GM19351 (cell line): Measurements from ENCODE around the gene C22orf23.

Experiments used
- ATAC-seq: cut with Tn5 transposase; IDR thresholded peaks from one replicate; pipeline ENCODE4 v1.9.1; 2021; ENCODE audit warnings: mild to moderate bottlenecking, moderate library complexity; ENCODE audit not compliant: unreplicated experiment

Gene C22orf23

DNA sequence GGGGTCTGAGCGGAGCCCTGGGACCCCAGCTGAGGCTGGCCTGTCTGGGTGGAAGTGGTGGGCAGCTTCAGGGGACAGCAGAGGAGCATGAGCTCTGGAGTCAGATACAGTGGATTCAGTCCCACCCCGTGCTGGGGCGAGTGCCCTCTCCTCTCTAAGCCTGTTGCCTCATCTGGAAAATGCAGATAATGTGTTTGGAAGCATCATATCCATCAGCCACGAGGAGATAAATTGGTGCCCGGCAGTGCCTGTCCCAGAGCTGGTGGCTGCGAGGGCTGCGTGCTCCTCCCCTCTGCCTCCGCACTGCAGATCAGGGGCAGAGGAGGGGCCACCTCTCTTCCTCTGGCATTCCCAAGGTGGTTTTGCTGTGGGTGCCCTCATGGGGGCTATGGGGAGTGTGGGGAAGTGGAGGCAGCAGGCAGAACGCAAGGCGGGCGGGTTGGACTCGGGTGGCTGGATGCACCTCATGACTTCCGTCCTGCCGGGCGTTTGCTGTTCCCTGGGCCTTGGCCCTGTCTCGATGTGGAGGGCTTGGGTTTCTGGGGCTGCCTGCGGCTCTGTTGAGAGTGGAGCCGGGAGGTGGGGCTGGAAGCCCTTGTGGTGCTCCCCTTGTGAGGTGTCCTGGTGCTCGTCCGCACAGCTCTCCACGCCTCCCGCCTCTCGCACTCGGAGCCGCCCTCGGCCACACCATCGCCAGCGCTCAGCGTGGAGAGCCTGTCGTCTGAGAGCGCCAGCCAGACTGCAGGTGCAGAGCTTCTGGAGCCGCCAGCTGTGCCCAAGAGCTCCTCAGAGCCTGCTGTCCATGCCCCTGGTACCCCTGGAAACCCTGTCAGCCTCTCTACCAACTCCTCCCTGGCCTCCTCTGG lies 26.4 kb downstream of the C22orf23 start:
- no peak for ATAC-seq

DNA sequence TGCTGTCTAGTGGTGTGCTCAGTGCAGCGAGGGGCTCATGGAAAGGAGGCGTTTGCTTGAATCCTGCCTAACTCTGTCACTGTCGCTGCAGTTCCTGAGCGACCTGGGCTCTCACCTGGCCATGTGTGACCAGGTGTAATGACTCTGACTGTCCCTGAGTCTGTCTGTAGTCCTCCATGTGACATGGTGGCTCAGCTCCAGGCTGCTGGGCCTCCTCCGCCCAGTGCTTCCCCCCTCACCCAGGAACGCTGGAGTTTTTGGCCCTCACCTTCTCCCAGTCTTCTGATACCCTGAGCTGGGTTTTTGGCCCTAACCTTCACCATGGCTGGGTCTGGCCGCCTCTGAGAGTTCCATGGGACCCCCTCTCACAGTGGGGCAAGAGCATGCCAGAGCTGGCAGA lies 27.0 kb downstream of the C22orf23 start:
- ATAC-seq = no peak

DNA sequence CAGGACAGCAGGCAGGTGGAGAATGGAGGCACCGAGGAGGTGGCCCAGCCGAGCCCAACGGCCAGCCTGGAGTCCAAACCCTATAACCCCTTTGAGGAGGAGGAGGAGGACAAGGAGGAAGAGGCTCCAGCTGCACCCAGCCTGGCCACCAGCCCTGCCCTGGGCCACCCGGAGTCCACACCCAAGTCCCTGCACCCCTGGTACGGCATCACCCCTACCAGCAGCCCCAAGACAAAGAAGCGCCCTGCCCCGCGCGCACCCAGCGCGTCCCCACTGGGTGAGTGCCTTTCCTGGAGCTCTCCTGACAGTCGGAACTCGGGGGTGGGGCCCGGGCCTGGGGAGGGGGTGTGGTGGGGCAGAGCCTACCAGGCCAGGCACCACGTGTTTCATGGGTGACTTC lies 27.6 kb downstream of the C22orf23 start:
- ATAC-seq = no peak

DNA sequence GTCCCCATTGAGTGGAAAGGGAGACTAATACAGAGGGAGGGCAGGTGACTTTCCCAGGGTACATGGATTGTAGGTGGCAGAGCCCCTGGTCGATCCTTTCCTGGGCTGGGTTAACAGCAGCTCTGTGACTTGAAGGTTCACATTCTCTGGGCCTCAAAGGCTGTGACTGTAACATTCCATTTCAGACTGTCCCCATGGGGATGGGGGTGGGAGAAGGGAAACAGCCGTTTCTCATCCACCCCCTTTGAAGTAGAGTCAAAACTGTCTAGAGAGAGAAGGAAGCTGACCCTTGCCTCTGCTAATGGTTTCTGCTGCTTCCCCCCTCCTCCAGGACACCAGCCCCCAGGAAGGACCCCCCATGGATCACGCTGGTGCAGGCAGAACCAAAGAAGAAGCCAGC lies 28.1 kb downstream of the C22orf23 start:
- ATAC-seq = no peak

DNA sequence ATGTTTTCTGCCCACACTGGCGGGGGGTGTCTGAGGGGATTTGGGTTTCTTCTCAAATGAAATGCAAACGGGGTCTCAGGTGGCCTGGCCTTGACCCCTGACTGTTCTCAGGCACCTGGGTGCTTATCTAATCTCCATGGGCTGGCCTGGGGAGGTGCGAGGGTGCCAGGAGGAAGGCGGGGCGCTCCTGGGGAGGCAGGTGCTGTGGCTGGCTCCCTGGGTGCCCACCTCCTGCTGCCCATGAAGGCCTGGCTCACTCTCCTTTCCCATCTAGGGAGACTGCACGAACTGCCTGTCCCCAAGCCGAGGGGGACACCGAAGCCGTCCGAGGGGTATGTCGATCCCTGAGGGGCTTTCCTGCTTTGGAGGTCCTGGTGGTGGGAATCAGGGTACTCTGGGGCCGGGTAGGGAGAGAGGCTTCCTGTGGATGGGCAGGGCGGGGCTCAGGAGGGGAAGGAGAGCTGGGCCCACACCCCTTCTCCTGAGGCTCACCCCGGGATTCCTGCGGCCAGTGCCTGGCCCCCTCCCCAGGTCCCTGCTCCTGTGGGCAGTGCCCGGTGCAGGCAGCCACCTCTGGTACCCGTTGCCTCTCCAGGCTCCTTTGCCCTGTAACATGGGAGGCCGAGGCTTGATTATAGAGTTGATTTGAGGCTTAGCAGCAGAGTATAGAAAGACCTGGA lies 28.9 kb downstream of the C22orf23 start:
- no peak for ATAC-seq

DNA sequence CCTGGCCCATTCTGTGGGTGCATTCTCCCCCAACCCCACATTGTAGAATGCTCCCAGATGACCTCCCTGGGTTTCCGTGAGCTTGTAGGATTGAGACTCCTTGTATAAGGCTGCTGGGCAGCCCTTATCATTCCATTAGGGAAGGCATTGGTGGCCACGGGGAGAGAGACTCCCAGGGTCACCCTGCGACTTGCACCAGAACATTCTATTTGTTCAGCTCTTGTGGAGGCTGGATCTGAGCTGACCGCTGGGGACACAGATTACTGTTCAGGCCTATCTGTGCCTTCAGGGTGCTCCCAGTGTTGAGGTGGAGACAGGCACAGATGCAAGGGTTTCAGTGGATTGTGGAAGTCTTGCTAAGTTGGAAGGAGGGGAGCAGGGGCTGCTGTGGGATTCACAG lies 29.5 kb downstream of the C22orf23 start:
- ATAC-seq = no peak

DNA sequence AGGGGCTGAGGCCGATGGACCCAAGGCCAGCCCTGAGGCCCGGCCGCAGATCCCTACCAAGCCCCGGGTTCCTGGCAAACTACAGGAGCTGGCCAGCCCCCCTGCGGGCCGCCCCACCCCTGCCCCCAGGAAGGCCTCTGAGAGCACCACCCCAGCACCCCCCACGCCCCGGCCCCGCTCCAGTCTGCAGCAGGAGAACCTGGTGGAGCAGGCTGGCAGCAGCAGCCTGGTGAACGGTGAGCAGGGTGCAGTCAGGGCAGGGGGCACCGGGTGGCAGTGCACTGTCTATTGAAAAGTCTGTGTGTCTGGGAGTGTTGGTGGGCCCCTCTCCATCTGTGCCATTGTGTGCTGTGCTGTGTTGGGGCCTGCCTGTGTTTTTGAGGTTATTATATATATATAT lies 31.2 kb downstream of the C22orf23 start:
- ATAC-seq = no peak

DNA sequence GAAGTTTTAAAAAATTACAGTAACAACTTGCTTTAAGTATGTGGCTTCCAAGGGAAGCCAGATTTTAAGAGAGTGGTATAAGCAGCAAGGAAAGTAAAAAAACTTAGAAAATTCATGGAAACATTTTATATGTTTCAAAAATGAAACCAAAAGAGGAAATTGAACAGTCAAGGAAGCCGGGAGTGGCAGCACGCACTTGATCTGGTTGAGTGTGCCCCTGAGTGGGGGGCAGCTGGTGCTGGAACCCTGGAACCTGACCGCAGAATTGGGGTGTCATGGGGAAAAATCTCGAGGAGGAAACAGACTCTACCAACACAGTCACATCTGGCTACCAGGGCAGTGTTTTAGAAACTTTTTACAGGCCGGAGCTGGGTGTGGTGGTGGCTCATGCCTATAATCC lies 33.3 kb downstream of the C22orf23 start:
- ATAC-seq = no peak

DNA sequence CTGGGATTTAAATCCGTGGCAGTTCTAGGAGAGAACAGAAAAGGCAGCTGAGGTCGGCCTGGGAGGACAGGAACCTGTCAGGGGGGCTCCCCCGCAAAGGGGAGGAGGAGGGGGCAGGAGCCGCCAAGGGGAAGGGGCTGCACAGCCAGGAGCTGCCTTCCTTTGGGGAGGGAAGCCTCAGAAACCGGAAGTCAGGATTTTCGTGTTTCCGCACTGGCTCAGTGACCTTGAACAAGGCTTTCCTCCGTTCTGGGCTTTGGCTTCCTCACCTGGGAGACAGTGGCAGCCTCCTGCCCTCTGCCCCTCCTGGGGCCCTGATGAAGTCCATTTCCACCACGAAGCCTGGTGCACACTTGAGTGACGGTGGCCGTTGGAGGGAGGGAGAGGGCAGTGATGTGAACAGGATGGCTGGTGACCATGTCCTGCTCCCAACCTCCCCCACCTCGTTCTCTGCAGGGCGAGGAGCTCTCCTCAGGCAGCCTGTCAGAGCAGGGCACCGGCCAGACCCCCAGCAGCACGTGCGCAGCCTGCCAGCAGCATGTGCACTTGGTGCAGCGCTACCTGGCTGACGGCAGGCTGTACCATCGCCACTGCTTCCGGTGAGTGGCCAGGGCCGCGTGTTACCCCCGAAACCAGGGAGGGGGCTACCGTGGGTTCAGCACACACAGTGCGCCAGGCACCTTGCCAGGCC lies 34.7 kb downstream of the C22orf23 start:
- ATAC-seq = no peak

DNA sequence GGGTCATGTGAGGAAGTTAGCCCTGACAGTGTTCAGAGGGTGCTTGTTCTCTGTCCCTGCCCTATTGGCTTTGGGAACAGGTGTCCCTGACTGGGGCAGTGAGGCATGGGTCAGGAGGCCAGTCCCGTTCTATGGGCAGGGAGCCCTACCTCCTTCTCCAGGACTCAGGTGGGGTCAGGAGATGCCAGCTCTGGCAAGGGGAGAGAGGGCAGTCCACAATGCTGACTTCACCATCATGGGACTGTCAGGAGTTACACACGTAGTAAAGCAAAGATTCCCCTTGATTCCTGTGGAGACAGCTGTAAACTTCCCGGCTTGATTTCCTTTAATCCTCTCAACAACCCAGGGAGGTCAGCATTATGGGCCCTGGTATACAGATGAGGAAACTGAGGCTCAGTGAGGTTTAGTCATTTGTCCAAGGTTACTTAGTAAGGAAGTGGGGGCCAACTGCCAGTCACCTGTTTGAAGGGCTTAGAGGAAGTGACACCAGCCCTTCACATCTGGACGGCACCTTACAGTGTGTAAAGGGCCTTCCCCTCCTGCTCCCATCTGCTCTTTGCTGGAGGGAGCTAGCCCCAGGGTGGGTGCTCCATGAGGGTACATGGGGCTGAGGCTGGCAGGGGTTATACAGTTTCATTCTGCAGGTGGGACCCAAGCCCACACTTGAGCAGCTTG lies 35.4 kb downstream of the C22orf23 start:
- ATAC-seq = no peak

DNA sequence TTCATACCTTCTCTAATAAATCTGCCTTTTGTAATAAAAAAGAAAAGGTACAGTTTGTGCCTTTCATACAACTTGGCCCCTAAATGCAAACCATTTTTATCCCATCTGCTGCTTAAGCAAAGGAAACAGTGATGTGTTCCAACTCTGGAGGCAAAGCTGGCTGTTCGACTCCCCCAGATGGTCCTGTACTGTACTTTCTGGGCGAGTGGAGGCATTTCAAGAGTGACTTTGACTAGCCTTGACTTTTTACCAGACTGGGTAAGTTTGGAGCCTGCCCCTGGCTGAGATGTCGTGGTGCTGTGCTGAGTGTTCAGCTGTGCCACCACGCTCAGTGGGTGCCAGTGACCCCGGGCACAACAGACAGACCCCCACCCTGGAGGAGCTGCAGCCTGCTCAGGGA lies 37.1 kb downstream of the C22orf23 start:
- no peak for ATAC-seq

DNA sequence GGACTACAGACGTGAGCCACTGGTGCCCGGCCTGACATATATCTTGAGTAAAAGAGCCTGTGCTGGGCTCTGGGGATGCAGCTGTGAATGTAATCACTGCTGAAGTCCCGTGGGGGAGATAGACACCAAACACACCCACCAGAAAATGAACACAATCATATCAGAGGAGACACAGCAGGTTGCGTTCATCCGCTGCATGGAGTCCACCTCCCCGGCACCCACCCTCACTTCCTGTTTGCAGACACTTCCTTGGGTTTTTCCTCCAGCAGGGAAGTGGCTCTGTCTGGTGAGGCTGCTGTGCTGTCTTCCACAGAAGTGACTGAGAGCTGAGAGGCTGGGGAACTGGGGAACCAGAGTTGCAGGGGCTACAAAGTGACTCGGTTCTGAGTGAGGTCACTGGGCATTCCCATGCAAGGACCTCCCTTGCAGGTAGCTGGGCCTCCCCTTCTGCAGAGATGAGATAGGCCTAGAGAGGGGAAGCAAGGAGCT lies 40.1 kb downstream of the C22orf23 start:
- no peak for ATAC-seq

DNA sequence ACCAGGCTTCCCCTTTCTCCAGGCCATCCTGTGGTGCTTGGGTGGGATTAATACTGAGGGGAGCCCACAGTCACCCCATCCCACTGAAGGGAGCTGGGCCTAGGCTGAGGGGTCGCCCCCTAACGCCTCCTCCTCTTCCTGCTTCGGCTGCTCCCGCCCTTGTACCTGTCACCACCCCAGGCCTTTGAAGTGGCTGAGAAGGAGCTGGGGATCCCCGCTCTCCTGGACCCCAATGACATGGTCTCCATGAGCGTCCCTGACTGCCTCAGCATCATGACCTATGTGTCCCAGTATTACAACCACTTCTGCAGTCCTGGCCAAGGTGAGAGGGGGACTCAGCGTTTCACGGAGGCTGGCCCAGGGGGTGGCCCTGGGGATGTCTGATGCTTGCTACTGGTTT lies 41.2 kb downstream of the C22orf23 start:
- ATAC-seq = no peak

DNA sequence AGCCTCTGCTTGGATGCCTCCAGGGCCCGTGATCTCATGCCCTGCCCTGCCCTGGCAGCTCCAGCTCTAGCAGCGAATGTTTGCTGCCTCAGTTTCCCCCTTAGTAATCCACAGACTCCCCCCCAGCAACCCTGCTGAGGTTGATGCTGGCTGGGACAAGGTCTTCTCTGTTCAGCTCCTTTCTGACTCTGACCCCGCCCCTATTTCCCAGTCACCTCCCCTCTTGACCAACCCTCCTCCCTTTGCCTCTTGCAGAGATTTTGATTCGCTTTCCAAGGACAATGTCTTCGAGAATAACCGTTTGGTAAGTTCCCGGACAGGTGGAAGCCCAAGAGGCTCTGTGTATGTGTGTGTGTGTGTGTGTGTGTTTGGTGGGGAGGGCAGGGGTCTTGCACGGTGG lies 41.7 kb downstream of the C22orf23 start:
- ATAC-seq = no peak

DNA sequence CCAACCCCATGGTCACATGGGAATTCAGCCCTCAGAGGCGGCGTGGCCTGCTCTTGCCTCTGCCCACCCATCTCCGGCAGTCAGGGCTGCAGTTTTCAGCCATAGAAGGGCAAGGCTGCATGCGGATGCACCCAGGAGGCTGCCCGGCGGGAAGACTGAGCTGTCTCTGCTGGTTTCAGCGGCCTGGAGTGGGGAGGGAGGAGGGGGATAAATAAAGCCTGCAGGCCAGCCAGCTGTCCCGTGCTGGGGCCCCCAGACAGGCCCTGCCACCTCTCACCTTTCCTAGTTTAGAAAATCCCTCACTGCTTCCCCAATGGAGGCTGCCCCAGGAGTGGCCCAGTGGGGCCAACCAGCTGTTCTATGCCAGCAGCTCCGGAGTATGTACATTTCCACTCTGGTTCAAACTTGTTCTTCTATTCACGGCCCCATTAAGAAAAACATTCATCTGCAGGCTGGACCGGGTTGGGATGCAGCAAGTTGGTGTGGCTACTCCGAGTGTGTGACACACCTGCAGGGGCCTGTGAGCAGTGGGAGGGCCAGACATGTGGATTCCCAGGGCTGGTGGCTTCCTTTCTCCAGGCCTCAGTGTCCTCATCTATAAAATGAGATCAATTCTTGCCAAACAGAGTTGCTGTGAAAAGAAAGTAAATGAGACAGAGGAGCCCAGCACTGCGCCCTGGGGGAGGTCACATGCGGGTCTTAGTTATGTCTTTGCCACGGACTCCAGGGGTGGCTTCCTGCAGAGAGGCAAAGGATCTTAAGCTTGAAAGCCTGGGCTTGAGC lies 42.3 kb downstream of the C22orf23 start:
- no peak for ATAC-seq

DNA sequence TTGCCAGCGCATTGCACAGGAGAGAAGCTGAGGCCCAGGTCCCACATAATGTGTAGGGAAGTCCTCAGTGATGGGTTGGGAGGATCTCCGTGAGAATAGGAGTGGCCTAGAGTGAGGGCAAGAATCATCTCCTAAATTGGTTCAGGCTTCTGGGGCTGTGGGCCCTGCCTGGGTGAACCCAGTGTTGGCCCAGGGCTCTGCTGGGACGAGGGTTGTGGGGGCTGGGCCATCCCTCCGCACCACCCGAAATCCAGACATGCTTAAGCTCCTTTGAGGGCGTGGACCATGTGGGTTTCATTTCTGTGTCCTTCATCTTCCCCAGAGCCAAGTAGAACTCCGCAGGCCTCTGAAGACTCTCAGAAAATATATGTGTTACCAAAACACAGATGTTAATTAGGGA lies 43.6 kb downstream of the C22orf23 start:
- no peak for ATAC-seq

DNA sequence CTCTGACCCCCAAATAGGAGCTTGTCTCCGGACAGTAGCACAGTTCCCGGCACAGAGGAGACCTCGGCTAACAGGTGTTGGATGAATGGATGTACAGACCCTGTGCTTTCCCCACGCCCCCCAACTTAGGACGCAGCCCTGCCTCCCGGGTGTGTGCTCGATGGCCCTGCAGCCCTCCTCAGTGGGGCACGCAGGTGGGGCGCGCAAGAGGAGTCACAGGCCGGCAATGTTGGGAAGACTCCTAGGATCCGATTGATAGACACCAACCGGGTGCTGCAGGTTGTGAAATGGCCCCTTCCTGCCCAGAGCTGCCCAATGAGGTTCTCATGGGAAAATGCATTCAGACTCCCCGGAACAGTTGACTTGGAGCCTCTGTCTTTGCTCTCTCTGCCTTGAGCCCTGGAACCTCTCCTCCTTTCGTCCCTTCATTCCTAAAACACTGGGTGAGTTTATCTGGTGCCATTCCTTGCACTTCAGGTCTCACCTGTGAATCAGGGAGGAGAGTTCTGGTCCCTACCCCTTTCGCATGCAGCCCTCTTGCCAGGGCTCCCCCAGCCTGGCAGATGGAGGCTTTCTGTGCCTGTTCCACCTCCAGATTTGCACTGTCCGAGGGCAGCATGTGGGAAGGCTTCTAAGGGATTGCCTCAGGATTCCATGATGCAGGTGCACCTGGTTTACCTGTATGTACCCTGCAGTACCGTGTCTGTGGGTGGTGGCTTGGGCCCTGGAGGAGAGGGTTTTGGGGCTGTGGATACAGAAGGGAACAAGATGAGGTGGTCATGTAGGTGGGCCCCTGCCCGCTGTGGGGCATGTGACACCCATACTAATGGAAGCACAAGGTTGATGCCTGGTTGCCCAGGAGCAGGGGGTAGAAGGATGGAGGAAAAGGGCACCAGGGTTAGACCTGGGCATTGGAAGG lies 46.1 kb downstream of the C22orf23 start:
- no peak for ATAC-seq

DNA sequence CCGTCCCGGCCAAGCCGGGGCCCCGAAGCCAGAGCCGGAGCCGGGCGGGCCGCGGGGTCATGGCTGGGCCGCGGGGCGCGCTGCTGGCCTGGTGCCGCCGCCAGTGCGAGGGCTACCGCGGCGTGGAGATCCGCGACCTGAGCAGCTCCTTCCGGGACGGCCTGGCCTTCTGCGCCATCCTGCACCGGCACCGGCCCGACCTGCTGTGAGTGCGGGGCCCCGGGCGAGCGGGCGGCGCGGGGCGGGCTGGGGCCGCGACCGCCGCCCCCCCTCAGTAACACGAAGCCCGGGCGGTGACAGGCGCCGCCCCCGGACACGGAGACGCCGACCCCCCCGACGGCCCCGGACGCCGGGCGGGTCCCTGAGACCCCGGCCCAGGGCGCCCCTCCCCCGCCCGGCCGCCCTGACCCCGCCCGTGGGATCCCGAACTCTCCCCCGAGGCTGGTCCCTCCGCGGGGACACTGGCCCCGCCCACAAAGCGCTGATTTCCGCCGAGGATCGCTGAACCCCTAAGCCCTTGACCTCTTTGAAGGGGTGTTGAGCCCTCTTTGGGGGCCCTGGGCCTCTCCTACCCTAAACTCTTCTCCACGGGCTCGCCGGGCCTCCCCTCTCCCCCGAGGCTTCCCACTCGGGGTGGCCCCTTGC lies 46.9 kb downstream of the C22orf23 start:
- peak; percentile 28 for ATAC-seq
